Cardiac atrium fibroblast (primary cell): ENCODE data around the gene SLC16A1. TPM values are rescaled to one million over a fixed set of nuclear protein-coding genes. Genes with fewer than 3 reads are reported as not detected.

Source experiments
- total RNA-seq: library from RNA; depleted of rRNA; stranded (reverse); fragments of >200 nt; gene quantifications from 2 replicates; pipeline ENCODE4 v1.2.3, GENCODE V29; 2015

The SLC16A1 gene
- total RNA-seq, result 70.4 and 98.0 TPM in 2 replicates

GRCh38 chr1:112955773-112956543 is at the start of gene SLC16A1:
Gene SLC16A1, minus strand, starts transcription at chr1:112956196. Its CDS starts 26,888 bp downstream, at chr1:112929308.

Other genes starting within 250 kb of the SLC16A1 start
- gene RHOC, start 249.1 kb downstream of the SLC16A1 start, total RNA-seq, result 519 and 524 TPM in 2 replicates
- gene PPM1J, start 240.9 kb downstream of the SLC16A1 start, total RNA-seq, result 0.81 and 0.90 TPM in 2 replicates
- gene LRIG2, start 117.0 kb upstream of the SLC16A1 start, total RNA-seq, result 4.1 and 6.9 TPM in 2 replicates